Small intestine (tissue), 7 donors: ENCODE measurements around the gene C4orf51. TPM values are rescaled to one million over a fixed set of nuclear protein-coding genes. Genes with fewer than 3 reads are reported as not detected.
A peak's percentile ranks its signal among the peaks of the same experiment; 100 is the strongest.

Source experiments
- DNase-seq, 2 donors: peaks; one replicate each; pipeline versions ENCODE4 v3.0.0 to v3.0.0-alpha.2; 2013
- FAIRE-seq: peaks from 2 replicates; lab custom pipeline; 2012; peaks lifted over from hg19 to GRCh38; lab: Jason Lieb, UNC
- H3K27ac ChIP-seq, 3 donors: one replicate each; pipeline ENCODE4 v1.5.1; 2013; ENCODE audit warnings: low read length in 2 of 3, mild to moderate bottlenecking in 2 of 3, control low read depth in 1 of 3, inconsistent platforms in 1 of 3, low read depth in 1 of 3, moderate library complexity in 1 of 3
- H3K27me3 ChIP-seq, 3 donors: one replicate each; pipeline ENCODE4 v1.6.1; 2013; ENCODE audit warnings: low read length in 3 of 3, inconsistent platforms in 1 of 3; ENCODE audit not compliant: control insufficient read depth in 3 of 3, insufficient read depth in 3 of 3
- H3K36me3 ChIP-seq, 3 donors: one replicate each; pipeline ENCODE4 v1.6.1; 2013; ENCODE audit warnings: low read length in 3 of 3, inconsistent platforms in 1 of 3, low read depth in 1 of 3, mild to moderate bottlenecking in 1 of 3, moderate library complexity in 1 of 3; ENCODE audit not compliant: control insufficient read depth in 3 of 3, insufficient read depth in 2 of 3
- H3K4me1 ChIP-seq, 3 donors: one replicate each; pipeline ENCODE4 v1.6.1; 2013; ENCODE audit warnings: low read length in 2 of 3, inconsistent platforms in 1 of 3, low read depth in 1 of 3, mild to moderate bottlenecking in 1 of 3, moderate library complexity in 1 of 3; ENCODE audit not compliant: control insufficient read depth in 3 of 3, insufficient read depth in 2 of 3
- H3K4me3 ChIP-seq, 3 donors: one replicate each; pipeline ENCODE4 v1.5.1; 2013; ENCODE audit warnings: low read length in 3 of 3, control low read depth in 1 of 3, inconsistent platforms in 1 of 3, low read depth in 1 of 3, mild to moderate bottlenecking in 1 of 3, moderate library complexity in 1 of 3
- H3K9me3 ChIP-seq, 2 donors: one replicate each; pipeline ENCODE4 v1.6.1; 2013; ENCODE audit warnings: low read depth in 1 of 2, low read length in 1 of 2; ENCODE audit not compliant: control insufficient read depth in 2 of 2, insufficient read depth in 1 of 2
- WGBS, 3 donors: extraction: QIAGEN DNeasy Blood & Tissue Kit; methylation state at CpG; one replicate each; pipeline ENCODE4 v1.1.7; 2013; 5-methylcytosine and 5-hydroxymethylcytosine counted together
- polyA plus RNA-seq, 4 donors: library from polyadenylated mRNA; stranded (reverse) in 3 of 4; unstranded in 1 of 4; fragments of 200-250 nt in 3 of 4; fragments of 120-200 nt in 1 of 4; gene quantifications; one replicate each; pipeline versions ENCODE4 v1.2.1 to v1.2.3, GENCODE V29; 2013
- donor health status: healthy with polysubstance abuse.
- donor health status: control.
- donor health status: control.
- donor health status: Bipolar disorder and iron deficiency.
- donor health status: healthy.

Gene C4orf51
- polyA plus RNA-seq, 4 donors, result not detected

- peaks cover 2 to 12% (median 4%) of the 10 kb centered on the region in 3 donors for H3K36me3 ChIP-seq
- 93 to 98% (median 98%) methylated on average over 3 of the region's 3 CpGs for WGBS, 3 donors
These were observed 19.9 kb upstream of the C4orf51 start for GRCh38 chr4:145660064-145660463.

GRCh38 chr4:145663194-145663593 lies 16.8 kb upstream of the C4orf51 start:
- 62 to 76% (median 72%) methylated on average over 3 of the region's 3 CpGs for WGBS, 3 donors
- Histone ChIP-seq H3K27ac (no peak overlapping the region), H3K4me1 (no peaks in the 10 kb centered on the region), H3K27me3 (no peaks in the 10 kb centered on the region), H3K9me3 (no peaks in the 10 kb centered on the region), H3K4me3 (no peak overlapping the region), H3K36me3 (peaks cover 0 to 3% (median 0%) of the 10 kb centered on the region in 3 donors)
- FAIRE-seq, result no peak
- peak in 1 of 2 donors; percentile 16 for DNase-seq

More at GRCh38 chr4:145660064-145660463, 19.9 kb upstream of the C4orf51 start:
- DNase-seq, result no peak
- Histone ChIP-seq H3K4me3 (no peak overlapping the region), H3K27ac (no peak overlapping the region), H3K9me3 (peaks cover 0 to 3% of the 10 kb centered on the region in 2 donors), H3K4me1 (no peaks in the 10 kb centered on the region), H3K27me3 (no peaks in the 10 kb centered on the region)
- FAIRE-seq, result no peak

- H3K9me3 ChIP-seq, result no peaks in the 10 kb centered on the region
- DNase-seq (no peak), FAIRE-seq (no peak)
- H3K4me1 ChIP-seq, result no peaks in the 10 kb centered on the region
- 71 to 100% (median 91%) methylated on average over 1 of the region's 1 CpG for WGBS, 3 donors
- H3K27ac ChIP-seq, result no peak overlapping the region
- H3K27me3 ChIP-seq, result no peaks in the 10 kb centered on the region
- no peaks in the 10 kb centered on the region for H3K36me3 ChIP-seq
- H3K4me3 ChIP-seq, result no peak overlapping the region
These were observed 14.2 kb upstream of the C4orf51 start for GRCh38 chr4:145665773-145666172.

DNA sequence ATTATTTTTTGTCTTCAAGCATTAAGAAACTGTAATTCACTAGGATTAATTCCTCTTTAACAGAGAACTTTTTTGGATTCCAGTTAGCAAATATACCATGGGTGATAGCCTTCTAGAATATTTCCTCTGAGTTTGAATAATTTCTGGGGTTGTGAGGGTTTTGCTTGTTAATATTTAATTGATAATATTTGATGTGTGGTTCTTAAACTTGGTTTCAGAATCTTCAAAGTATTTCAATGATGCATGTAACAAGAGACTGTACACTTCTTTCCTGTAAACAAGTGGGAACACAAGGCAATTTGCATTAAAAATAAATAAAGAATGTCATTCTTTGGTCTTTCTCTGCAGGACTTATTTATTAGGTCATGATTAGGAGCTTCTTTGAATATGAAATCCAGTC lies 9.5 kb upstream of the C4orf51 start:
- Histone ChIP-seq H3K4me3 (no peak overlapping the region), H3K27ac (no peak overlapping the region), H3K36me3 (no peaks in the 10 kb centered on the region), H3K9me3 (no peaks in the 10 kb centered on the region), H3K27me3 (no peaks in the 10 kb centered on the region), H3K4me1 (no peaks in the 10 kb centered on the region)
- DNase-seq, result no peak
- FAIRE-seq, result no peak

DNA sequence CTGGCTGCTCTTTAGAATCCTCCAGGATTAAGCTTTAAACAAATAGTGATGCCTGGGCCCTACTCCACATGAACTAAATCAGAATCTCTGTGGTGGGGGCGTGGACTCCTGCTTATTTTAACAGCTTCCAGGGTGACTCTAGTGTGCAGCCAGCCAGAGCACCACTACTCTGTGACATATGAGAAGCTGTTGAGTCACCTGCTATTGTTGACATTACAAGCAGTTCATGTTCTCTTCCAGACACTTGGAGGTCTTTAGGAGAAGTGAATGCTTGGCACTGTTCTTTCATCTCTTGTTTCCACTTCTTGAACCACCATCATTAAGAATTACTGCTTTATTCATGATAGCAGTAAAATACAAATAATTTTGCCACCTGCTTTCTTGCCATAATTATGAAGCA lies 426 bp upstream of the C4orf51 start:
- Histone ChIP-seq H3K4me1 (peaks cover 0 to 21% (median 0%) of the 10 kb centered on the region in 3 donors), H3K27ac (peak overlapping the region in 2 of 3 donors; percentile 8 to 65), H3K27me3 (no peaks in the 10 kb centered on the region), H3K4me3 (no peak overlapping the region), H3K9me3 (no peaks in the 10 kb centered on the region), H3K36me3 (no peaks in the 10 kb centered on the region)
- FAIRE-seq (no peak), DNase-seq (peak; percentile 43 to 54)
- WGBS, 3 donors, result 0 to 36% (median 16%) methylated on average over 1 of the region's 1 CpG

DNA sequence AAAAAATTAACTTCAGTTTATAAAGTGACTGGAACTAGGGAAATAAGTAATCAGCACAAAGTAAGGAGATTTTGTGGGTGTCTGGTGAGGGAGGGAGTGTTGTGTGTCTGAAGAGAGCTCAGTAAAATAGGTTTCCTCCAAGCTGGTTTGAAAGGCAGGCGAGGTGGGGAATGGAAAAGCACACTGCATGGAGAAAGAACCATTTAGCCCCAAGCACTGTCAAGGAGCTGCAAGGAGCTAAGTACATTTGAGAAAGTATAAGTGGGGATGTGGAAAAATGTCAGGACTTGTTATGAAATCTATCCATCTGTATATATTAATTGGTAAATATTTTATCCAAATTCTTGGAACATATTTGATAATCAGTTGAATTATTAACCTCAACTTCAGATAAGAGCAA lies 956 bp downstream of the C4orf51 start:
- peak; percentile 33 for FAIRE-seq
- peaks cover 0 to 21% (median 0%) of the 10 kb centered on the region in 3 donors for H3K4me1 ChIP-seq
- H3K27ac ChIP-seq, result peak overlapping the region in 2 of 3 donors; percentile 61 to 65

DNA sequence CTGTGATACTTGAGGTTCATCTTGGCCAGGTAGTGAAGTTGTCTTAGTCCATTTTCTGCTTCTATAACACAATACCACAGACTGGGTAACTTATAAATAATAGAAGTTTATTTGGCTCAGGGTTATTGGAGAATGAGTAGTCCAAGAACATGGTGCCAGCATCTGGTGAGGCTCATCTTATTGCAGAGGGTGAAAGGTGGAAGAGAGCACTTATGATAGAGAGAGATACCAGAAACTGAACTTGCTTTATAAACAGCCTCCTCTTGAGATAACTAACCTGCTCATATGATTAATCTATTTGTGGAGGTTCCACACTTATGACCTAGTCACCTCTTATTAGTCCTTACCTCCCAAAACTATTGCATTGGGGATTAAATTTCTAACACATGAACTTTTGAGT lies 1.6 kb downstream of the C4orf51 start:
- DNase-seq (peak; percentile 7 to 17), FAIRE-seq (no peak)
- peaks cover 0 to 21% (median 0%) of the 10 kb centered on the region in 3 donors for H3K4me1 ChIP-seq
- no peaks in the 10 kb centered on the region for H3K36me3 ChIP-seq
- H3K27me3 ChIP-seq, result no peaks in the 10 kb centered on the region
- no peak overlapping the region for H3K27ac ChIP-seq
- H3K4me3 ChIP-seq, result no peak overlapping the region
- H3K9me3 ChIP-seq, result no peaks in the 10 kb centered on the region

More for the DNA sequence above, 956 bp downstream of the C4orf51 start:
- Histone ChIP-seq H3K27me3 (no peaks in the 10 kb centered on the region), H3K4me3 (no peak overlapping the region), H3K36me3 (no peaks in the 10 kb centered on the region), H3K9me3 (no peaks in the 10 kb centered on the region)
- whole genome bisulfite sequencing, 3 donors, result 12 to 59% (median 32%) methylated on average over 1 of the region's 1 CpG
- DNase-seq, result peak in 1 of 2 donors; percentile 39

DNA sequence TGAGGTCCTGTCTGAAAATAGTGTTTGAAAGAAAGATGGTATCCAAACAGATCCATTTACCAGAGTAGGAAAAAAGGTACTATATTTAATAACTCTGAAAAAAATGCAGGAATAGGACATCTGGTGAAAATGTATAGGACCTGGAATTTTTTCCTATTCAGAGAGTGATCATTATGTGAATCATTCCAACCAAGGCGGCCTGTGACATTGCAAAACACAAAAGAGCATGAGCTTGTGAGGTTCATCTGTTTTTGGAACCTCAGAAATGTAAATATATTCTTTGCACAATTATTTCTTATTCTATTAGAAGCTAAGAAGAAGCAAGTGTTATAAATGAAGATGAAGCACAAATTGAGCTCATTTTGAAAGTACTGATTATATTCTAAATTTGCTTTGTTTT lies 2.0 kb downstream of the C4orf51 start:
- FAIRE-seq, result no peak
- DNase-seq, result no peak
- H3K27ac ChIP-seq, result no peak overlapping the region
- WGBS, 3 donors, result 93 to 100% (median 97%) methylated on average over 1 of the region's 1 CpG
- H3K9me3 ChIP-seq, result no peaks in the 10 kb centered on the region
- H3K4me3 ChIP-seq, result no peak overlapping the region
- H3K27me3 ChIP-seq, result no peaks in the 10 kb centered on the region
- H3K4me1 ChIP-seq, result peaks cover 0 to 21% (median 0%) of the 10 kb centered on the region in 3 donors
- no peaks in the 10 kb centered on the region for H3K36me3 ChIP-seq

GRCh38 chr4:145686991-145687390 lies 7.0 kb downstream of the C4orf51 start:
- DNase-seq (no peak), FAIRE-seq (no peak)
- peaks cover 0 to 1% (median 0%) of the 10 kb centered on the region in 3 donors for H3K4me1 ChIP-seq
- no peaks in the 10 kb centered on the region for H3K27me3 ChIP-seq
- 40 to 71% (median 69%) methylated on average over 2 of the region's 2 CpGs for WGBS, 3 donors
- no peak overlapping the region for H3K4me3 ChIP-seq
- no peaks in the 10 kb centered on the region for H3K36me3 ChIP-seq
- no peaks in the 10 kb centered on the region for H3K9me3 ChIP-seq
- no peak overlapping the region for H3K27ac ChIP-seq
